Stomach (tissue), 9 donors: ENCODE results near the gene PCDHA9. TPM values are rescaled to one million over a fixed set of nuclear protein-coding genes. Genes with fewer than 3 reads are reported as not detected.

ENCODE experiments used
- DNase-seq, 2 donors: peaks; one replicate each; pipeline versions ENCODE4 v3.0.0 to v3.0.0-alpha.2; 2013 to 2019
- H3K27ac ChIP-seq, 5 donors: fragments of 200-600 bp in 4 of 5; sonication (generic) in 4 of 5; one replicate each; pipeline ENCODE4 v1.5.1; 2013 to 2019; ENCODE audit warnings: mild to moderate bottlenecking in 1 of 5, moderate library complexity in 1 of 5
- H3K27me3 ChIP-seq, 3 donors: fragments of 200-600 bp; sonication (generic); one replicate each; pipeline ENCODE4 v1.5.1; 2017 to 2019; ENCODE audit warnings: mixed run types in 1 of 3
- H3K36me3 ChIP-seq, 4 donors: fragments of 200-600 bp; sonication (generic); 1 replicate in 3 of 4; 2 replicates in 1 of 4; pipeline ENCODE4 v1.5.1; 2016 to 2019
- H3K4me1 ChIP-seq, 4 donors: fragments of 200-600 bp; sonication (generic); one replicate each; pipeline ENCODE4 v1.5.1; 2016 to 2019
- H3K4me3 ChIP-seq, 4 donors: fragments of 200-600 bp; sonication (generic) in 3 of 4; one replicate each; pipeline ENCODE4 v1.5.1; 2016 to 2019; ENCODE audit warnings: mild to moderate bottlenecking in 1 of 4
- H3K9me3 ChIP-seq, 4 donors: fragments of 200-600 bp; sonication (generic); one replicate each; pipeline ENCODE4 v1.5.1; 2016 to 2019
- EP300 ChIP-seq: sonication (generic); formaldehyde crosslinking; IDR thresholded peaks from one replicate; pipeline ENCODE4 v1.6.1; 2017; ENCODE audit warnings: antibody characterized with exemption
- POLR2A ChIP-seq, 4 donors: fragments of 450-650 bp; IDR thresholded peaks; one replicate each; pipeline ENCODE4 v1.6.1; 2016; ENCODE audit warnings: antibody characterized with exemption in 4 of 4, control low read depth in 2 of 4, mild to moderate bottlenecking in 1 of 4, moderate library complexity in 1 of 4
- POLR2AphosphoS5 ChIP-seq, 3 donors: sonication (generic); formaldehyde crosslinking; IDR thresholded peaks; one replicate each; pipeline ENCODE4 v1.6.1; 2016; ENCODE audit warnings: antibody characterized with exemption in 3 of 3
- WGBS, 5 donors: extraction: QIAGEN DNeasy Blood & Tissue Kit in 3 of 5; methylation state at CpG; one replicate each; pipeline versions ENCODE4 v1.1.5 to v1.1.7; 2013 to 2018; 5-methylcytosine and 5-hydroxymethylcytosine counted together
- intact Hi-C: fragments of 100-400 bp; cut with DNase I; formaldehyde crosslinking; loops from one replicate; pipeline ENCODE4 v1.15.1; 2023; ENCODE audit warnings: low total_unique reads
- polyA plus RNA-seq, 3 donors: library from polyadenylated mRNA; stranded (reverse); fragments of 200-250 nt; gene quantifications; one replicate each; pipeline ENCODE4 v1.2.3, GENCODE V29; 2013
- total RNA-seq, 5 donors: library from RNA; depleted of rRNA; stranded (reverse); fragments of >200 nt; gene quantifications; one replicate each; pipeline versions ENCODE4 v1.1.0 to v1.2.3, GENCODE V29; 2014 to 2016
- TF ChIP-seq, protein P1 (sequence below), 7 experiments: fragments of 450-650 bp in 4 of 7; fragments of 200-600 bp in 3 of 7; sonication (generic) in 3 of 7; IDR thresholded peaks; one replicate each; pipeline ENCODE4 v1.5.1; 2016 to 2019; ENCODE audit warnings: antibody characterized with exemption in 7 of 7, control low read depth in 2 of 7, mild to moderate bottlenecking in 1 of 7
- donor health status: healthy with polysubstance abuse.
- donor health status: Bipolar disorder and iron deficiency.
- donor health status: healthy.

The PCDHA9 gene
- total and polyA plus RNA-seq, 8 donors: 0.03 to 3.3 (median 0.59) TPM; not detected in 4

DNA sequence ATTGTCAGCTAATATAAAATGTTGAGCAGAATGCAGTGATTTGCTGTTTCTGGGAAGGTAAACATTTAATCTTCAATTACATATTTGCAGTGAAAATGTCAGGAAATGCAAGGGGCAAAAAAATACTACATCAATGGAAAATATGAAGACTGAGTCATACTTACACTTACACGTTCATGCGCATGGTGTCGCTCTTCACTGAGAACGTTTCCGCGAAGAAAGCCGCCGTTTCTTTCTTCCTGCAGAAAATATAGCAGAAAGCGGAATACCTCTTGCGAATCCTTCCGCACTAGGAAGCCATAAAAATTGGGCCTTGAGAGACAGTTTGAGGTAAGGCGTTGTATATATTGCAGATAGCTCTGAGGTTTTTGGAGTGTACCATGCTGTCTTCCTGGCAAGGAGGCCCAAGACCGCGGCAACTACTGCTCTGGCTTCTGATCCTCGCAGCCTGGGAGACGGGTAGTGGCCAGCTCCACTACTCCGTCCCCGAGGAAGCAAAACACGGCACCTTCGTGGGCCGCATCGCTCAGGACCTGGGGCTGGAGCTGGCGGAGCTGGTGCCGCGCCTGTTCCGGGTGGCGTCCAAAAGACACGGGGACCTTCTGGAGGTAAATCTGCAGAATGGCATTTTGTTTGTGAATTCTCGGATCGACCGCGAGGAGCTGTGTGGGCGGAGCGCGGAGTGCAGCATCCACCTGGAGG, 33.9 kb downstream of the PCDHA9 start, which contains the start of gene PCDHA13:
TSS of gene PCDHA13 (plus strand) at position 236 of the 702 bp plus-strand sequence. CDS start at position 381, 145 bp downstream.
- no peaks in the 10 kb centered on the region for H3K4me1 ChIP-seq
- intact Hi-C loops: no loop called here
- TF ChIP-seq, protein P1, sequence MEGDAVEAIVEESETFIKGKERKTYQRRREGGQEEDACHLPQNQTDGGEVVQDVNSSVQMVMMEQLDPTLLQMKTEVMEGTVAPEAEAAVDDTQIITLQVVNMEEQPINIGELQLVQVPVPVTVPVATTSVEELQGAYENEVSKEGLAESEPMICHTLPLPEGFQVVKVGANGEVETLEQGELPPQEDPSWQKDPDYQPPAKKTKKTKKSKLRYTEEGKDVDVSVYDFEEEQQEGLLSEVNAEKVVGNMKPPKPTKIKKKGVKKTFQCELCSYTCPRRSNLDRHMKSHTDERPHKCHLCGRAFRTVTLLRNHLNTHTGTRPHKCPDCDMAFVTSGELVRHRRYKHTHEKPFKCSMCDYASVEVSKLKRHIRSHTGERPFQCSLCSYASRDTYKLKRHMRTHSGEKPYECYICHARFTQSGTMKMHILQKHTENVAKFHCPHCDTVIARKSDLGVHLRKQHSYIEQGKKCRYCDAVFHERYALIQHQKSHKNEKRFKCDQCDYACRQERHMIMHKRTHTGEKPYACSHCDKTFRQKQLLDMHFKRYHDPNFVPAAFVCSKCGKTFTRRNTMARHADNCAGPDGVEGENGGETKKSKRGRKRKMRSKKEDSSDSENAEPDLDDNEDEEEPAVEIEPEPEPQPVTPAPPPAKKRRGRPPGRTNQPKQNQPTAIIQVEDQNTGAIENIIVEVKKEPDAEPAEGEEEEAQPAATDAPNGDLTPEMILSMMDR (IDR thresholded peaks at IDR 0.05): no peak
- TF ChIP-seq EP300: no peak
- TF ChIP-seq POLR2A (IDR thresholded peaks at IDR 0.05): no peak
- TF ChIP-seq POLR2AphosphoS5 (IDR thresholded peaks at IDR 0.05): no peak
- H3K9me3 ChIP-seq: peaks cover 10 to 54% (median 45%) of the 10 kb centered on the region in 4 donors
- no peak within 1 kb of the TSS for H3K27ac ChIP-seq
- H3K4me3 ChIP-seq: peak within 1 kb of the TSS in 1 of 4 donors; percentile 6
- 16 to 24% (median 20%) methylated on average over 30 to 35 of the region's 35 CpGs for WGBS, 5 donors
- DNase-seq: peak in 1 of 2 donors; percentile 28
- peaks cover 0 to 56% (median 3%) of the 10 kb centered on the region in 3 donors for H3K27me3 ChIP-seq
- peaks cover 0 to 4% (median 0%) of the 10 kb centered on the region in 4 donors for H3K36me3 ChIP-seq

DNA sequence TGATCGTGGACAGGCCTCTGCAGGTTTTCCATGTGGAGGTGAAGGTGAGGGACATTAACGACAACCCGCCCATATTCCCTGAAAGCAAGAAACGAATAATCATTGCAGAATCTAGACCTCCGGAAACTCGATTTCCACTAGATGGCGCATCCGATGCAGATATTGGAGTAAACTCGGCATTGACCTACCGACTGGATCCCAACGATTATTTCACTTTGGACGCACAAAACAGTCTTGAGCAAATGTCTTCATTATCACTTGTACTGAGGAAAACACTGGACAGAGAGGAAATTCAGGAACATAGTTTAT, 34.4 kb downstream of the PCDHA9 start:
- WGBS, 5 donors: 15 to 25% (median 18%) methylated on average over 12 of the region's 12 CpGs
- TF ChIP-seq POLR2A (IDR thresholded peaks at IDR 0.05) (no peak), POLR2AphosphoS5 (IDR thresholded peaks at IDR 0.05) (no peak), EP300 (no peak)
- TF ChIP-seq, protein P1 (IDR thresholded peaks at IDR 0.05): no peak
- no peaks in the 10 kb centered on the region for H3K4me1 ChIP-seq
- H3K9me3 ChIP-seq: peaks cover 6 to 52% (median 40%) of the 10 kb centered on the region in 4 donors
- H3K4me3 ChIP-seq: peak overlapping the region in 1 of 4 donors; percentile 6
- H3K27me3 ChIP-seq: peaks cover 0 to 51% (median under 1%) of the 10 kb centered on the region in 3 donors
- intact Hi-C loops: no loop called here
- H3K36me3 ChIP-seq: peaks cover 0 to 4% (median 0%) of the 10 kb centered on the region in 4 donors
- H3K27ac ChIP-seq: no peak overlapping the region
- no peak for DNase-seq

DNA sequence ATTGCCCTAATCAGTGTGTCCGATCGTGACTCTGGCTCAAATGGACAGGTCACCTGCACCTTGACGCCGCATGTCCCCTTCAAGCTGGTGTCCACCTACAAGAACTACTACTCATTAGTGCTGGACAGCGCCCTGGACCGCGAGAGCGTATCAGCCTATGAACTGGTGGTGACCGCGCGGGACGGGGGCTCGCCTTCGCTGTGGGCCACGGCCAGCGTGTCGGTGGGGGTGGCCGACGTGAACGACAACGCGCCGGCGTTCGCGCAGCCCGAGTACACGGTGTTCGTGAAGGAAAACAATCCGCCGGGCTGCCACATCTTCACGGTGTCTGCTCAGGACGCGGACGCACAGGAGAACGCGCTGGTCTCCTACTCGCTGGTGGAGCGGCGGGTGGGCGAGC, 35.2 kb downstream of the PCDHA9 start:
- no peak overlapping the region for H3K4me3 ChIP-seq
- no peak overlapping the region for H3K27ac ChIP-seq
- intact Hi-C loops: no loop called here
- no peak for DNase-seq
- peaks cover 6 to 53% (median 36%) of the 10 kb centered on the region in 4 donors for H3K9me3 ChIP-seq
- no peaks in the 10 kb centered on the region for H3K4me1 ChIP-seq
- TF ChIP-seq POLR2A (IDR thresholded peaks at IDR 0.05): no peak
- TF ChIP-seq POLR2AphosphoS5 (IDR thresholded peaks at IDR 0.05): no peak
- TF ChIP-seq, protein P1 (IDR thresholded peaks at IDR 0.05): no peak
- WGBS, 5 donors: 37 to 60% (median 49%) methylated on average over 41 of the region's 41 CpGs
- H3K36me3 ChIP-seq: peaks cover 0 to 4% (median 0%) of the 10 kb centered on the region in 4 donors
- peaks cover 0 to 49% (median 0%) of the 10 kb centered on the region in 3 donors for H3K27me3 ChIP-seq

DNA sequence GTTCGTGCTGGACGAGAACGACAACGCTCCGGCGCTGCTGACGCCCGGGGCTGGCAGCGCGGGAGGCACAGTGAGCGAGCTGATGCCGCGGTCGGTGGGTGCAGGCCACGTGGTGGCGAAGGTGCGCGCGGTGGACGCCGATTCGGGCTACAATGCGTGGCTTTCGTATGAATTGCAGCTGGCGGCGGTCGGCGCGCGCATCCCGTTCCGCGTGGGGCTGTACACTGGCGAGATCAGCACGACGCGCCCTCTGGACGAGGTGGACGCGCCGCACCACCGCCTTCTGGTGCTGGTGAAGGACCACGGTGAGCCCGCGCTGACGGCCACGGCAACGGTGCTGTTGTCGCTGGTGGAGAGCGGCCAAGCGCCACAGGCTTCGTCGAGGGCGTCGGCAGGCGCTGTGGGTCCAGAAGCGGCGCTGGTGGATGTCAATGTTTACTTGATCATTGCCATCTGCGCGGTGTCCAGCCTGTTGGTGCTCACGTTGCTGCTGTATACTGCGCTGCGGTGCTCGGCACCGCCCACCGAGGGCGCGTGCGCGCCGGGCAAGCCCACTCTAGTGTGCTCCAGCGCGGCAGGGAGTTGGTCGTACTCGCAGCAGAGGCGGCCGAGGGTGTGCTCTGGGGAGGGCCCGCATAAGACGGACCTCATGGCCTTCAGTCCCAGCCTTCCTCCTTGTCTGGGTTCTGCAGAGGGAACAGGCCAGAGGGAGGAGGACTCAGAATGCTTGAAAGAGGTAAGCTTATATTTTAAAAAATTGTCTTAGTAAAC, 35.9 kb downstream of the PCDHA9 start:
- no peak for DNase-seq
- H3K4me3 ChIP-seq: no peak overlapping the region
- H3K27ac ChIP-seq: no peak overlapping the region
- peaks cover 0 to 44% (median 0%) of the 10 kb centered on the region in 3 donors for H3K27me3 ChIP-seq
- H3K36me3 ChIP-seq: peaks cover 0 to 4% (median 0%) of the 10 kb centered on the region in 4 donors
- peaks cover 6 to 54% (median 36%) of the 10 kb centered on the region in 4 donors for H3K9me3 ChIP-seq
- TF ChIP-seq POLR2A (IDR thresholded peaks at IDR 0.05): no peak
- TF ChIP-seq EP300: no peak
- TF ChIP-seq POLR2AphosphoS5 (IDR thresholded peaks at IDR 0.05): no peak
- TF ChIP-seq, protein P1 (IDR thresholded peaks at IDR 0.05): no peak
- intact Hi-C loops: no loop called here
- WGBS, 5 donors: 41 to 61% (median 46%) methylated on average over 49 to 79 of the region's 79 CpGs
- H3K4me1 ChIP-seq: no peaks in the 10 kb centered on the region
